Measurements from ENCODE around the gene RGR.

The RGR gene

DNA sequence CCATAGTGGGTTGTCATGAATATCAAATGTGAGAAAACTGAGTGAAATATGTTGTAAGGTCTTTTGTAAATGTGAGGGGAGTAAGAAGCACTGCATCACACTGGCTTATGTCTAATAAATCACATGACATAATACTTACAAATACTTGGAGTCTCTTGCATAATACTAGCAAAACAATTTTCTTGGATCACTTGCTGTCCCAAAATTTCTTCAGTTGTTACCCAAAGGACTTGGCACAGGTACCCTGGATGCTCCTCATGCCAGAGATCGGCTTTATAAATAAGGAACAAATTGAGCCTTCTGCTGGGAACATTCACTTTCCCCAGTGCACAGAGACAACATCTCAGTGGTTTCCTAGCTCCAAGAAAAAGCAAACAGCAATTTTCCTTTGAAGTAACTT is 14.5 kb upstream of the RGR start:
- no peak for TF ChIP-seq Cebpa-rat (IDR thresholded peaks at IDR 0.05)
- H3K27me3 ChIP-seq: no peaks in the 10 kb centered on the region
- H3K9ac ChIP-seq: no peak overlapping the region
- H3K4me1 ChIP-seq: no peaks in the 10 kb centered on the region
- no peak overlapping the region for H3K4me2 ChIP-seq
- no peak overlapping the region for H3K27ac ChIP-seq
- H4K20me1 ChIP-seq: no peaks in the 10 kb centered on the region
- peaks cover 0 to 6% (median 0%) of the 10 kb centered on the region in 11 experiments; a peak in 2 of 22 replicates for H3K9me3 ChIP-seq (replicated peaks in 1 of 11)
- H3K4me3 ChIP-seq: no peak overlapping the region
- H3K36me3 ChIP-seq: no peaks in the 10 kb centered on the region

DNA sequence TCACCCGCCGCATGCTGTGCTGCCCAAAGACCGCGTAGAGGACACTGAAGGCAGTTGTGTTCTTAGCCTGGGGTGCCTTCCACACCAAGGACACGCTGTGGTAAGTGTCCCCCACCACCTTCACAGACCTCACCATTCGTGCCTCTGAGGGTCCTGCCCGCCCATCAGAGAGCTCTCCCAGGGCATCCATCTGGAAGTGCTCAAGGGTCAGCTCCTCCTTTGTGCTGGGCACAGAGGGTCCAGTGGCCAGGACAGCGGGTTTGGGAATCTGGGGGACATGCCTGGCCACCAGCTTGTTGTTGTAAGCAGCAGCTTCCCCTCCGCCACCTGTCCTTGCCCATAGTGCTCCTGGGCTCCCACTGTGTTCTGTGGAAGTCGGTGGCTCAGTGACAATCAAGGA is 12.5 kb upstream of the RGR start:
- H3K4me2 ChIP-seq: no peak overlapping the region
- H3K27ac ChIP-seq: no peak overlapping the region
- TF ChIP-seq Cebpa-rat (IDR thresholded peaks at IDR 0.05): no peak
- H3K4me1 ChIP-seq: no peaks in the 10 kb centered on the region
- no peak overlapping the region for H3K9ac ChIP-seq
- no peaks in the 10 kb centered on the region for H3K27me3 ChIP-seq
- no peak overlapping the region for H3K4me3 ChIP-seq
- H3K9me3 ChIP-seq (replicated peaks in 1 of 11): peaks cover 0 to 13% (median 4%) of the 10 kb centered on the region in 11 experiments; a peak in 9 of 22 replicates
- no peaks in the 10 kb centered on the region for H4K20me1 ChIP-seq
- no peaks in the 10 kb centered on the region for H3K36me3 ChIP-seq

GRCh38 chr10:84233940-84234339 is 10.9 kb upstream of the RGR start:
- Histone ChIP-seq H3K9ac (no peak overlapping the region), H3K36me3 (no peaks in the 10 kb centered on the region), H4K20me1 (no peaks in the 10 kb centered on the region), H3K27ac (no peak overlapping the region), H3K27me3 (no peaks in the 10 kb centered on the region), H3K9me3 (replicated peaks in 1 of 11) (peaks cover 0 to 12% (median 6%) of the 10 kb centered on the region in 11 experiments; a peak in 8 of 22 replicates), H3K4me2 (no peak overlapping the region), H3K4me1 (no peaks in the 10 kb centered on the region), H3K4me3 (no peak overlapping the region)
- no peak for TF ChIP-seq Cebpa-rat (IDR thresholded peaks at IDR 0.05)

DNA sequence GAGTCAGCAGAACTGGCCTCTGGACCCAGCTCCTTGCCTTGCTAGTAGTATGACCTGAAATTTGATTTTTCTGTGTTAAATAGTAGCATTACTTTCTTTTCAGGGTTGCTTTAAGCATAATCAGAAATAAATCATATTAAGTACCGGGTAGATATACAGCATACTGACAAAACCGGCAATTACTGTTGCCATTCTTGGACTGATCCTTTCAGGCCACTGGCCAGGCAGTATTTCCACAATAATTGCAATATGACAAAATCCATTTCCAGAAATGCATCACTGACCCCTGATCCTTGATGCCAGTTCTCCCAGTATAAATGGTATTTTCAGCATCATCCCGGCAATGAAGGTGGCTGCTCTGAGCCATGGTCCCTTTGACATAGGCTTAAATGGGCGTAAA is 10.4 kb upstream of the RGR start:
- no peaks in the 10 kb centered on the region for H3K27me3 ChIP-seq

GRCh38 chr10:84235096-84235495 is 9.8 kb upstream of the RGR start:
- Histone ChIP-seq H3K9ac (no peak overlapping the region), H3K36me3 (no peaks in the 10 kb centered on the region), H4K20me1 (no peaks in the 10 kb centered on the region), H3K4me2 (no peak overlapping the region), H3K27me3 (no peaks in the 10 kb centered on the region), H3K4me3 (no peak overlapping the region), H3K27ac (no peak overlapping the region), H3K4me1 (no peaks in the 10 kb centered on the region), H3K9me3 (replicated peaks in 1 of 11) (peaks cover 0 to 9% (median 6%) of the 10 kb centered on the region in 11 experiments; a peak in 8 of 22 replicates)
- no peak for TF ChIP-seq Cebpa-rat (IDR thresholded peaks at IDR 0.05)

More for the DNA sequence above, 10.4 kb upstream of the RGR start:
- Histone ChIP-seq H3K27ac (no peak overlapping the region), H3K9ac (no peak overlapping the region), H3K4me2 (no peak overlapping the region), H3K4me3 (no peak overlapping the region), H3K36me3 (no peaks in the 10 kb centered on the region), H4K20me1 (no peaks in the 10 kb centered on the region), H3K4me1 (no peaks in the 10 kb centered on the region), H3K9me3 (replicated peaks in 1 of 11) (peaks cover 0 to 9% (median 6%) of the 10 kb centered on the region in 11 experiments; a peak in 8 of 22 replicates)
- TF ChIP-seq Cebpa-rat (IDR thresholded peaks at IDR 0.05): no peak

DNA sequence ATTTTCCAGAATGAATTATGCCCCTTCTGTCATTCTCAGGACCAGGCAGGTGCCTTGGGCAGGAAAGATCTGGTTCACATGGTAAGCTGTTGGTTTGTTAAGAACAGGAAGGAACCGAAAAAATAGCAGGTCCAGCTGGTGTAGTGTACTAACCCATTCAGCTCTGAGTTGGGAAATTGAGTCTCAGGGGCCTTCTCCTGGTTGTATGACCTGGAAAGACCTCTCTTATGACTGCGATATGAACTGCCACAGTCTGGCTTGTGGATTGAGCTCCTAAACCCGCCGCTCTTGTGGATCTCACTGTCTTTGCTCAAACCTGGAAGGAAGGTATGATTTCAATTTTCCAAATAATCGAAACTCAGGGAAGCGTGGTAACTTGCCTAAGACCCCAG is 8.1 kb upstream of the RGR start:
- Histone ChIP-seq H3K36me3 (no peaks in the 10 kb centered on the region), H3K9ac (no peak overlapping the region), H3K27me3 (no peaks in the 10 kb centered on the region), H3K9me3 (replicated peaks in 1 of 11) (peaks cover 0 to 9% (median 6%) of the 10 kb centered on the region in 11 experiments; a peak in 8 of 22 replicates), H3K27ac (no peak overlapping the region), H3K4me2 (no peak overlapping the region), H3K4me1 (no peaks in the 10 kb centered on the region), H3K4me3 (no peak overlapping the region), H4K20me1 (no peaks in the 10 kb centered on the region)
- TF ChIP-seq Cebpa-rat (IDR thresholded peaks at IDR 0.05): no peak

GRCh38 chr10:84237199-84238051 is 7.4 kb upstream of the RGR start:
- H3K4me3 ChIP-seq: no peak overlapping the region
- H3K9me3 ChIP-seq (replicated peaks in 1 of 11): peaks cover 0 to 9% (median 6%) of the 10 kb centered on the region in 11 experiments; a peak in 8 of 22 replicates
- H3K4me1 ChIP-seq: no peaks in the 10 kb centered on the region
- no peak for TF ChIP-seq Cebpa-rat (IDR thresholded peaks at IDR 0.05)
- no peak overlapping the region for H3K4me2 ChIP-seq
- no peaks in the 10 kb centered on the region for H3K36me3 ChIP-seq
- no peaks in the 10 kb centered on the region for H3K27me3 ChIP-seq
- no peaks in the 10 kb centered on the region for H4K20me1 ChIP-seq
- no peak overlapping the region for H3K27ac ChIP-seq
- H3K9ac ChIP-seq: no peak overlapping the region

GRCh38 chr10:84238909-84239308 is 5.9 kb upstream of the RGR start:
- Histone ChIP-seq H3K9me3 (replicated peaks in 1 of 11) (peaks cover 0 to 9% (median 6%) of the 10 kb centered on the region in 11 experiments; a peak in 8 of 22 replicates), H3K4me2 (no peak overlapping the region), H3K27ac (no peak overlapping the region), H3K4me3 (no peak overlapping the region), H3K27me3 (no peaks in the 10 kb centered on the region), H3K36me3 (no peaks in the 10 kb centered on the region), H3K4me1 (no peaks in the 10 kb centered on the region), H3K9ac (no peak overlapping the region), H4K20me1 (no peaks in the 10 kb centered on the region)
- TF ChIP-seq Cebpa-rat (IDR thresholded peaks at IDR 0.05): no peak

GRCh38 chr10:84241185-84241790 is 3.6 kb upstream of the RGR start, which contains the start of gene LRIT1:
LRIT1 (minus strand) TSS chr10:84241546; CDS start chr10:84241439, 107 bp downstream.
- no peaks in the 10 kb centered on the region for H3K27me3 ChIP-seq

More at GRCh38 chr10:84241185-84241790, 3.6 kb upstream of the RGR start, which contains the start of gene LRIT1:
- Histone ChIP-seq H4K20me1 (no peaks in the 10 kb centered on the region), H3K4me3 (no peak within 1 kb of the TSS), H3K9me3 (replicated peaks in 1 of 11) (peaks cover 0 to 9% (median 6%) of the 10 kb centered on the region in 11 experiments; a peak in 8 of 22 replicates), H3K36me3 (no peaks in the 10 kb centered on the region), H3K4me2 (no peak within 1 kb of the TSS), H3K4me1 (no peaks in the 10 kb centered on the region), H3K27ac (no peak within 1 kb of the TSS), H3K9ac (no peak within 1 kb of the TSS)
- no peak for TF ChIP-seq Cebpa-rat (IDR thresholded peaks at IDR 0.05)
